ENCODE data around the gene COL13A1. TPM values are rescaled to one million over a fixed set of nuclear protein-coding genes. Genes with fewer than 3 reads are reported as not detected.

Gene COL13A1
- total and polyA plus RNA-seq, 10 donors = 4.1 to 16.1 (median 9.5) TPM

GRCh38 chr10:69801094-69801433 is 642 bp upstream of the COL13A1 start:
- TF ChIP-seq, protein P1, sequence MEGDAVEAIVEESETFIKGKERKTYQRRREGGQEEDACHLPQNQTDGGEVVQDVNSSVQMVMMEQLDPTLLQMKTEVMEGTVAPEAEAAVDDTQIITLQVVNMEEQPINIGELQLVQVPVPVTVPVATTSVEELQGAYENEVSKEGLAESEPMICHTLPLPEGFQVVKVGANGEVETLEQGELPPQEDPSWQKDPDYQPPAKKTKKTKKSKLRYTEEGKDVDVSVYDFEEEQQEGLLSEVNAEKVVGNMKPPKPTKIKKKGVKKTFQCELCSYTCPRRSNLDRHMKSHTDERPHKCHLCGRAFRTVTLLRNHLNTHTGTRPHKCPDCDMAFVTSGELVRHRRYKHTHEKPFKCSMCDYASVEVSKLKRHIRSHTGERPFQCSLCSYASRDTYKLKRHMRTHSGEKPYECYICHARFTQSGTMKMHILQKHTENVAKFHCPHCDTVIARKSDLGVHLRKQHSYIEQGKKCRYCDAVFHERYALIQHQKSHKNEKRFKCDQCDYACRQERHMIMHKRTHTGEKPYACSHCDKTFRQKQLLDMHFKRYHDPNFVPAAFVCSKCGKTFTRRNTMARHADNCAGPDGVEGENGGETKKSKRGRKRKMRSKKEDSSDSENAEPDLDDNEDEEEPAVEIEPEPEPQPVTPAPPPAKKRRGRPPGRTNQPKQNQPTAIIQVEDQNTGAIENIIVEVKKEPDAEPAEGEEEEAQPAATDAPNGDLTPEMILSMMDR (IDR thresholded peaks at IDR 0.05 in 8 of 11, conservative IDR thresholded peaks at IDR 0.05 in 3 of 11) = peak in 7 of 11 experiments; percentile 23 to 57 (median 40)
- TF ChIP-seq POLR2A (IDR thresholded peaks at IDR 0.05) = no peak
- peaks cover 8 to 35% (median 27%) of the 10 kb centered on the region in 6 donors for H3K4me1 ChIP-seq
- DNase-seq = no peak
- H3K9me3 ChIP-seq = peaks cover 0 to 3% (median under 1%) of the 10 kb centered on the region in 8 donors
- peaks cover 0 to 82% (median 27%) of the 10 kb centered on the region in 7 donors for H3K27me3 ChIP-seq (replicated peaks in 1 of 7)
- H3K4me3 ChIP-seq = peak overlapping the region in 4 of 8 donors; percentile 40 to 67 (median 52)
- intact Hi-C loops (cut with DNase I; ENCODE audit: low total_unique reads) = loop anchor here (10.0 kb wide), 1 partner anchor 114 kb away; no protein-coding TSS in a partner anchor
- no peak overlapping the region for H3K27ac ChIP-seq
- H3K36me3 ChIP-seq = no peaks in the 10 kb centered on the region
- 8 to 13% (median 11%) methylated on average over 8 of the region's 8 CpGs for WGBS, 5 donors

- Histone ChIP-seq H3K4me3 (peak overlapping the region; percentile 30 to 67 (median 44)), H3K9me3 (no peaks in the 10 kb centered on the region), H3K27me3 (replicated peaks in 1 of 7) (peaks cover 0 to 67% (median 27%) of the 10 kb centered on the region in 7 donors), H3K27ac (peak overlapping the region in 2 of 8 donors; percentile 15 to 31), H3K36me3 (no peaks in the 10 kb centered on the region), H3K4me1 (peaks cover 8 to 35% (median 27%) of the 10 kb centered on the region in 6 donors)
- TF ChIP-seq POLR2AphosphoS5 (IDR thresholded peaks at IDR 0.05) = no peak
- no peak for TF ChIP-seq POLR2A (IDR thresholded peaks at IDR 0.05)
- TF ChIP-seq, protein P1 (IDR thresholded peaks at IDR 0.05 in 8 of 11, conservative IDR thresholded peaks at IDR 0.05 in 3 of 11) = no peak
- WGBS, 5 donors = 0 to 3% (median 2%) methylated on average over 28 to 80 of the region's 80 CpGs
- peak; percentile 75 for DNase-seq
- intact Hi-C loops (cut with DNase I; ENCODE audit: low total_unique reads) = loop anchor here (10.0 kb wide), 1 partner anchor 112 kb away; no protein-coding TSS in a partner anchor
These were observed 887 bp downstream of the COL13A1 start for GRCh38 chr10:69802424-69803161.

GRCh38 chr10:69803809-69804208 is 2.1 kb downstream of the COL13A1 start:
- WGBS, 5 donors = 74 to 94% (median 92%) methylated on average over 4 to 7 of the region's 7 CpGs
- Histone ChIP-seq H3K36me3 (no peaks in the 10 kb centered on the region), H3K27me3 (replicated peaks in 1 of 7) (peaks cover 0 to 55% (median 27%) of the 10 kb centered on the region in 7 donors), H3K4me1 (peaks cover 8 to 35% (median 27%) of the 10 kb centered on the region in 6 donors), H3K27ac (no peak overlapping the region), H3K9me3 (no peaks in the 10 kb centered on the region), H3K4me3 (peak overlapping the region in 2 of 8 donors; percentile 47 to 67)
- DNase-seq = peak; percentile 47
- intact Hi-C loops (cut with DNase I; ENCODE audit: low total_unique reads) = loop anchor here (10.0 kb wide), 1 partner anchor 111 kb away; no protein-coding TSS in a partner anchor
- TF ChIP-seq POLR2A (IDR thresholded peaks at IDR 0.05) (no peak), POLR2AphosphoS5 (IDR thresholded peaks at IDR 0.05) (no peak)
- TF ChIP-seq, protein P1 (IDR thresholded peaks at IDR 0.05 in 8 of 11, conservative IDR thresholded peaks at IDR 0.05 in 3 of 11) = no peak

DNA sequence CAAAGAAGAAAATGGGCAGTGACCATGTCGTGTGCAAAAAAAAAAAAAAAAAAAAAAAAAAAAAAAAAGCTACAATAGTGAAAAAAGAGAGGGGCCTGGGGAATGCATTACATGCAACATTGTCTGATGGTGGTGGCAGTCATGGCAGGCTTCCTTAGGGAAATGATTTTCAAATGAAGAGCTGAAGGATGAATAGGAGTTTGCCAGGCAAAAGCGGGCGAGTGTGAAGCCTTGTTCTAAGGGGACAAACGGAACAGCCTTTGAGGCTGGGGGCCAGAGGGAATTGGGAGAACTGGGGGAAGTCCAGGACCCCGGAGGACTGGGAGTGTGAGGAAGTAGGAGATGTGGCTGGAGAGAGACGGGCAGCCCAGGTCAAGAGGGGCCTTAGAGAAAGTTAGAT is 3.1 kb downstream of the COL13A1 start:
- intact Hi-C loops (cut with DNase I; ENCODE audit: low total_unique reads) = loop anchor here (10.0 kb wide), 1 partner anchor 110 kb away; no protein-coding TSS in a partner anchor
- peak; percentile 37 for DNase-seq
- Histone ChIP-seq H3K27ac (no peak overlapping the region), H3K9me3 (no peaks in the 10 kb centered on the region), H3K36me3 (no peaks in the 10 kb centered on the region), H3K4me1 (peaks cover 8 to 35% (median 27%) of the 10 kb centered on the region in 6 donors), H3K4me3 (no peak overlapping the region), H3K27me3 (replicated peaks in 1 of 7) (peaks cover 0 to 47% (median 27%) of the 10 kb centered on the region in 7 donors)
- TF ChIP-seq POLR2A (IDR thresholded peaks at IDR 0.05) (no peak), POLR2AphosphoS5 (IDR thresholded peaks at IDR 0.05) (no peak)
- TF ChIP-seq, protein P1 (IDR thresholded peaks at IDR 0.05 in 8 of 11, conservative IDR thresholded peaks at IDR 0.05 in 3 of 11) = no peak
- 87 to 94% (median 89%) methylated on average over 6 of the region's 6 CpGs for WGBS, 5 donors
